Endothelial cell of umbilical vein (primary cell): ENCODE data around the gene TTLL13. TPM values are rescaled to one million over a fixed set of nuclear protein-coding genes. Genes with fewer than 3 reads are reported as not detected.

Experiments used
- BruUV-seq: library from RNA; stranded (reverse); fragments of 400-500 nt; replicated peaks from 2 replicates; lab custom pipeline; 2021; lab: Mats Ljungman, UMichigan
- CTCF ChIA-PET: fragments of 300-600, 350-600 bp; sonication (Branson Sonifier 250); formaldehyde crosslinking; loops from one replicate; lab custom pipeline; 2021; ENCODE audit warnings: antibody characterized with exemption, inconsistent platforms; lab: Charles Lee
- POLR2A ChIA-PET: fragments of 300-600, 350-600 bp; sonication (Branson Sonifier 250); formaldehyde crosslinking; loops from one replicate; lab custom pipeline; 2021; ENCODE audit warnings: antibody characterized with exemption, inconsistent platforms; lab: Charles Lee
- DNase-seq: peaks from one replicate; pipeline ENCODE4 v3.0.0-alpha.2; 2011; ENCODE audit warnings: low read depth, low spot score
- FAIRE-seq: peaks from 2 replicates; lab custom pipeline; 2011; peaks lifted over from hg19 to GRCh38; lab: Jason Lieb, UNC
- H2AFZ ChIP-seq: 2 replicates; pipeline ENCODE4 v1.6.0; 2012; ENCODE audit warnings: low read depth, low read length, control low read depth, inconsistent platforms
- H3K27ac ChIP-seq: 2 replicates; pipeline ENCODE4 v1.5.1; 2011; ENCODE audit warnings: low read depth, mild to moderate bottlenecking, control low read depth, low read length, moderate library complexity; ENCODE audit not compliant: insufficient read depth
- H3K27me3 ChIP-seq, 2 experiments: 2 replicates each; pipeline versions ENCODE4 v1.6.0 to v1.6.1; 2011; ENCODE audit warnings: low read length in 2 of 2, mixed read lengths in 1 of 2; ENCODE audit not compliant: control insufficient read depth in 2 of 2, insufficient read depth in 2 of 2
- H3K36me3 ChIP-seq, 2 experiments: 2 replicates in 1 of 2; 3 replicates in 1 of 2; pipeline ENCODE4 v1.5.1; 2011; ENCODE audit warnings: low read length in 2 of 2, mild to moderate bottlenecking in 1 of 2, moderate library complexity in 1 of 2; ENCODE audit not compliant: control insufficient read depth in 2 of 2, insufficient read depth in 2 of 2; ENCODE audit errors: extremely low read depth in 1 of 2
- H3K4me1 ChIP-seq: 3 replicates; pipeline ENCODE4 v1.5.1; 2011; ENCODE audit warnings: mild to moderate bottlenecking, low read length; ENCODE audit not compliant: control insufficient read depth, insufficient read depth; ENCODE audit errors: extremely low read depth
- H3K4me2 ChIP-seq: 2 replicates; pipeline ENCODE4 v1.6.1; 2011; ENCODE audit warnings: low read length, control low read depth, mixed read lengths; ENCODE audit not compliant: insufficient read depth
- H3K4me3 ChIP-seq, 3 experiments: fragments of 200-600 bp in 1 of 3; sonication (generic), shearing (Covaris generic) in 1 of 3; replicated peaks in 1 of 3; 2 replicates each; pipeline ENCODE4 v1.5.1; 2011 to 2016; ENCODE audit warnings: control low read depth in 3 of 3, low read length in 3 of 3, mild to moderate bottlenecking in 2 of 3, inconsistent platforms in 1 of 3, low read depth in 1 of 3, moderate library complexity in 1 of 3; ENCODE audit not compliant: insufficient read depth in 1 of 3
- H3K79me2 ChIP-seq: 2 replicates; pipeline ENCODE4 v1.6.0; 2012; ENCODE audit warnings: low read length, inconsistent platforms; ENCODE audit not compliant: control insufficient read depth, insufficient read depth
- H3K9ac ChIP-seq: replicated peaks from 2 replicates; pipeline ENCODE3; 2011; ENCODE audit warnings: low read length, control low read depth; ENCODE audit not compliant: insufficient read depth; ENCODE audit errors: extremely low read depth
- H3K9me1 ChIP-seq: replicated peaks from 3 replicates; pipeline ENCODE4 v1.6.0; 2011; ENCODE audit warnings: mild to moderate bottlenecking, low read length; ENCODE audit not compliant: control insufficient read depth, insufficient read depth; ENCODE audit errors: extremely low read depth
- H3K9me3 ChIP-seq: replicated peaks from 2 replicates; pipeline ENCODE4 v1.5.1; 2012; ENCODE audit warnings: low read length, inconsistent platforms; ENCODE audit not compliant: control insufficient read depth, insufficient read depth
- H4K20me1 ChIP-seq: replicated peaks from 2 replicates; pipeline ENCODE3; 2011; ENCODE audit warnings: mild to moderate bottlenecking, low read length; ENCODE audit not compliant: control insufficient read depth, insufficient read depth; ENCODE audit errors: extremely low read depth
- EZH2 ChIP-seq: IDR thresholded peaks from 2 replicates; pipeline ENCODE4 v1.6.1; 2012; ENCODE audit warnings: borderline replicate concordance, low read depth, mild to moderate bottlenecking, moderate library complexity, low read length, inconsistent platforms; ENCODE audit not compliant: severe bottlenecking
- JUN ChIP-seq: IDR thresholded peaks from 2 replicates; pipeline ENCODE4 v1.6.1; 2011; ENCODE audit warnings: borderline replicate concordance, low read depth; ENCODE audit not compliant: insufficient read length, insufficient read depth
- MAX ChIP-seq: IDR thresholded peaks from 2 replicates; pipeline ENCODE4 v1.6.1; 2011; ENCODE audit not compliant: insufficient read depth, insufficient read length
- POLR2A ChIP-seq: IDR thresholded peaks from 2 replicates; pipeline ENCODE4 v1.6.1; 2012; ENCODE audit warnings: low read depth, mild to moderate bottlenecking, control low read depth, low read length
- POLR2AphosphoS5 ChIP-seq: IDR thresholded peaks from 2 replicates; pipeline ENCODE4 v1.6.1; 2012; ENCODE audit warnings: low read depth, mild to moderate bottlenecking, control low read depth, low read length, moderate library complexity; ENCODE audit not compliant: insufficient read depth
- dilution Hi-C: fragments of 300-500 bp; cut with MboI; formaldehyde crosslinking; loops from one replicate; pipeline ENCODE4 v1.15.0; 2019; ENCODE audit warnings: low sequenced_read_pairs; ENCODE audit not compliant: extremely low pct_ligation_motif_present
- intact Hi-C: fragments of 100-400 bp; cut with micrococcal nuclease; formaldehyde crosslinking; loops from one replicate; pipeline ENCODE4 v1.10.0; 2022
- polyA plus RNA-seq, 4 experiments: library from polyadenylated mRNA; depleted of rRNA in 3 of 4; stranded (reverse) in 3 of 4; unstranded in 1 of 4; fragments of >200 nt; gene quantifications; 2 replicates each; pipeline versions ENCODE4 v1.2.1 to v1.2.3, GENCODE V29; 2011 to 2012; ENCODE audit warnings: missing spikeins in 1 of 4
- total RNA-seq: library from RNA; stranded (reverse); gene quantifications from 2 replicates; pipeline ENCODE4 v1.2.3, GENCODE V29; 2021
- TF ChIP-seq, protein P1 (sequence below), 2 donors: IDR thresholded peaks; 1 replicate in 1 of 2; 2 replicates in 1 of 2; pipeline ENCODE4 v1.5.1; 2011; ENCODE audit warnings: low read length in 2 of 2, mild to moderate bottlenecking in 2 of 2, moderate library complexity in 2 of 2, control low read depth in 1 of 2, inconsistent platforms in 1 of 2, low read depth in 1 of 2; ENCODE audit not compliant: insufficient read depth in 1 of 2; ENCODE audit errors: extremely low read depth in 1 of 2

TTLL13 gene
- total and polyA plus RNA-seq, 2 donors (not counting 3 experiments of a cell fraction or from before 2014, with no cell fraction given): 0.04 TPM; not detected in 1

- Histone ChIP-seq H4K20me1 (no peaks in the 10 kb centered on the region), H3K79me2 (no peaks in the 10 kb centered on the region), H2AFZ (no peak overlapping the region), H3K27ac (no peak overlapping the region), H3K4me2 (no peak overlapping the region), H3K9ac (no peak overlapping the region), H3K36me3 (no peaks in the 10 kb centered on the region), H3K9me1 (no peaks in the 10 kb centered on the region), H3K4me1 (no peaks in the 10 kb centered on the region), H3K27me3 (no peaks in the 10 kb centered on the region), H3K4me3 (no peak overlapping the region), H3K9me3 (no peaks in the 10 kb centered on the region)
- intact Hi-C loops (loop anchor here (1.0 to 10.0 kb wide), 2 partner anchors 8 to 325 kb away; partner anchors contain the start of gene AP3S2), dilution Hi-C loops (loop anchor here (10.0 kb wide), 1 partner anchor 75 kb away; no protein-coding TSS in a partner anchor)
- peak; percentile 38 for FAIRE-seq
- POLR2A ChIA-PET: no interaction called here
- CTCF ChIA-PET: interaction anchor here (0.7 to 3.5 kb wide), 8 partner anchors 11 to 78 kb away, joined by 3 to 38 read pairs (median 3); partner anchors contain the start of gene SEMA4B
- peak; percentile 20 for DNase-seq
- TF ChIP-seq POLR2A (no peak), JUN (no peak), POLR2AphosphoS5 (no peak), MAX (no peak), EZH2 (no peak)
- TF ChIP-seq, protein P1, sequence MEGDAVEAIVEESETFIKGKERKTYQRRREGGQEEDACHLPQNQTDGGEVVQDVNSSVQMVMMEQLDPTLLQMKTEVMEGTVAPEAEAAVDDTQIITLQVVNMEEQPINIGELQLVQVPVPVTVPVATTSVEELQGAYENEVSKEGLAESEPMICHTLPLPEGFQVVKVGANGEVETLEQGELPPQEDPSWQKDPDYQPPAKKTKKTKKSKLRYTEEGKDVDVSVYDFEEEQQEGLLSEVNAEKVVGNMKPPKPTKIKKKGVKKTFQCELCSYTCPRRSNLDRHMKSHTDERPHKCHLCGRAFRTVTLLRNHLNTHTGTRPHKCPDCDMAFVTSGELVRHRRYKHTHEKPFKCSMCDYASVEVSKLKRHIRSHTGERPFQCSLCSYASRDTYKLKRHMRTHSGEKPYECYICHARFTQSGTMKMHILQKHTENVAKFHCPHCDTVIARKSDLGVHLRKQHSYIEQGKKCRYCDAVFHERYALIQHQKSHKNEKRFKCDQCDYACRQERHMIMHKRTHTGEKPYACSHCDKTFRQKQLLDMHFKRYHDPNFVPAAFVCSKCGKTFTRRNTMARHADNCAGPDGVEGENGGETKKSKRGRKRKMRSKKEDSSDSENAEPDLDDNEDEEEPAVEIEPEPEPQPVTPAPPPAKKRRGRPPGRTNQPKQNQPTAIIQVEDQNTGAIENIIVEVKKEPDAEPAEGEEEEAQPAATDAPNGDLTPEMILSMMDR (IDR thresholded peaks at IDR 0.05; ENCODE audit: extremely low read depth in 1 of 2, insufficient read depth in 1 of 2, low read depth in 1 of 2, low read length in 2 of 2): peak; percentile 66 to 79
- no TSS peak for BruUV-seq
Observed at GRCh38 chr15:90219421-90220141, 29.8 kb upstream of the TTLL13 start.
